ENCODE results near the gene RPAIN.
"Not testable (repeated sequence)": the region's sequence is repeated elsewhere in the genome, so short reads cannot be mapped to it uniquely, and the experiment has no call there.

The RPAIN gene

DNA sequence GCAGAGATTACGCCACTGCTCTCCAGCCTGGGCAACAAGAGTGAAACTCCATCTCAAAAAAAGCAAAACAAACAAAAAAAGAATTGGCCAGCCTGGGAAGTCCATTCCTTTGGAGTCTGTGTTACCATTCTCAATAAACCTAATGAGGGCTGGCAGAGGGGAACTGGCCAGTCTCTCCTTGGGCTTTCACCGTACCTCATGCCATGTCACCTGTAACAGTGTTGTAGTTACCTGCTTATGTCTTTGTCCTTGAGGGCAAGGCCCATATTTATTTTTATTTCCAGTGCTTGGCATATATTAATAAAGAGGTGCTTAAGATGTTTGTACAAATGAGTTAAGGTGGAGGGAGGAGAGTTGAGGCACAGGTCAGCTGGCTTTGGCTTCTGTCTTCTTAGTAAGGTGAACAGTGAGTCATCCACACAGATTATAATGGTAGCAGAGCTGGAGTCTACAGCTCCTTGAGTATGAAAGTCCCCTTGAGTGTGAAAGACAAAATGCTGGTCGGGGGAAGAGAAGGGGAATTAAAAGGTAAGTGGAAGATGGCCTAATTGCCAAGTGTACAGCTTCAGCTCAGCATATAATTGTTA, 10.5 kb downstream of the RPAIN start:
- no peak for DNase-seq

- not testable (repeated sequence) for DNase-seq
These were observed 11.3 kb downstream of the RPAIN start for GRCh38 chr17:5431234-5431633.

DNA sequence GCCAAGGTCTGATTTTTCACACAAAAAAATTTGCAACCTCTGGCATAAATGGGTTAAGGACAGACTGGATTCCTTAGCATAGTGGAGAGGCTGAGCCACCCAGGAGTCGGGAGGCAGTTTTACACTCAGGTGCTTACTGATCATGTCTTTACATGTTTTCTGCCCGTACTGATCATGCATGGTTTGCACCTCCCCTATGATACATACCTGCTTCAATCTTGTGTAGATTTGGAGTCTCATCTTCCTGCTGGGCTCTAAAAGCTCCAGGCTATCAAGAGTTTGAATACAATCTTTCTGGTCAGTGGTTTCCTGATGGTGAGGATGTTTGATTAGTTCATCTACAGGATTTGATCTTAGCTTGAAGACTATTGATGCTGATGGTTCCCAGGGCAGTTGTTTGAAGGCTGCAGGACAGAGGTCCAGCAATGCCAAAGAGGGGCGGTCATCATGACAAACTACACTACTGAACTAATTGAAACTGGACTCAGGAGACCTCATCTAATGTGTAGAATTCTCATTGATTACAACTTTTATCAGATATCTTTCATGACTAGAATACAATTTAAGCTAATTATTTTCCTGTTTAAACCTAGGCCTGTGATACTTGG, 12.1 kb downstream of the RPAIN start:
- no peak for DNase-seq

DNA sequence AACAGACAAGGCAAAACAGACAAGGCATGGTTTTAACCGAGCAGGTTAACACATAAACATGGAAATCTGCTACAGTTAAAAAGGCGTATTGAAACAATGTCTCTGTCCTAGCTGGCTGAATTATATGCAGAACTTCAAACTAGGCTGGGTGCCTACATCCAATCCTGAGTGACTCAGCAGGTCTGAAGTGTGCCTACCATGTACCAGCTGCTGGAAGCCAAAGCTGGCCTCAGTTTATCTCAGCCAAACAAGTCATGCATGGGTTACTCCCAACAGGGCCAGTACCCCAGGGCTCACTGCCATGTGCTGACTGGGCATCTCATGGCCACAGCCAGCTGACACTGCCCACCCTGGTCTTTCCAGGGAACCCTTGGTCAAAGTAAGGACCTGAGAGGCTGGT, 15.0 kb downstream of the RPAIN start:
- DNase-seq, result no peak

- not testable (repeated sequence) for DNase-seq
These were observed 15.9 kb downstream of the RPAIN start for GRCh38 chr17:5435781-5436315.

DNA sequence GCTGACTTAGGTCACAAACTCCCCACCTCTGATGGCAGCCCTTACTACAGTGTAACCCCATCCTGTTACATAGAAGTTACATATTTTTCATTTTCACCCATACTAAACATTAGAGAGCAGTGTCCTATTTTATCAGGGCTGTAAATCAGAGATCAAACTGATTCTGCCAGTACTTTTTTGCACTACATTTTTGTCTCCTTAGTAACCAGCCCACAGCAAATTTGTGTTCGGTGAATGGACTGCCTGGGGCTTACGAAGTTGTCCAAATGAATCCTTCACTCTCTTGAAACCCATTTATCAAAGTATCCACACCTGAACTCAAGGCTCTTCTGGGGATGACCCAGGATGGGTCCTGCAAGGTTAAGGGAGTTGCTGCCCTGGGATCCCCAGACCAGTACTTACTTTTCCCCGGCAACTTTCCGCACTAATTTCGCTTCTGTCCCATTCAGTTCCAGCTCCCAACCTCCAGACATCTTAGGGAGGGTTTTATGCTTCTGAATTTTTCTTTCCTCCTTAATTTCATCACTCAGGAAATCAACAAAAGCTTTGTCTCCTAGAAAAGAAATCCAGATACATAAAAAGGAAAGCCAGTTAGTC, 17.8 kb downstream of the RPAIN start:
- no peak for DNase-seq

GRCh38 chr17:5438716-5439445, 18.9 kb downstream of the RPAIN start, which contains the start of gene C1QBP:
Gene C1QBP, minus strand, starts transcription at chr17:5439155. Its CDS starts 82 bp downstream, at chr17:5439073.
- peak; percentile 75 for DNase-seq

DNA sequence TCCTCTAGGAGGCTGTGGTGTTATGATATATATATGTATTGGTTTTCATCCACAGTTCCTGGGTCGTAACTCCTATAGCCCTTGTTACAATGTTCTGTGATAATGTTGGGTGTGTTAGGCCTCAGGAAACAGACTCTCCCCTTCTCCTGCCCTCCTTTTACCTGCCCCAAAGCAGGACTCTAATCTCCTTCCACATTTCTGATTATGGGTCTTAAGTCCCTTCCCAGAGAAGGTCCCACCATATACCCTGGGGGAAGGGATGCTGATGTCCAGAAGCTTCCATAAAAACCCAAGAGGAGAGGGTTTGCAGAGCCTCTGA, 19.4 kb downstream of the RPAIN start:
- no peak for DNase-seq

GRCh38 chr17:5443728-5444127, 23.7 kb downstream of the RPAIN start:
- no peak for DNase-seq

GRCh38 chr17:5444209-5444608, 24.2 kb downstream of the RPAIN start:
- DNase-seq, result no peak

- no peak for DNase-seq
These were observed 26.8 kb downstream of the RPAIN start for GRCh38 chr17:5446786-5447185.

GRCh38 chr17:5464717-5465507, 44.9 kb downstream of the RPAIN start:
- no peak for DNase-seq

- DNase-seq, result no peak
These were observed 46.3 kb downstream of the RPAIN start for GRCh38 chr17:5466295-5466694.

- no peak for DNase-seq
These were observed 47.4 kb downstream of the RPAIN start for GRCh38 chr17:5467416-5467815.

DNA sequence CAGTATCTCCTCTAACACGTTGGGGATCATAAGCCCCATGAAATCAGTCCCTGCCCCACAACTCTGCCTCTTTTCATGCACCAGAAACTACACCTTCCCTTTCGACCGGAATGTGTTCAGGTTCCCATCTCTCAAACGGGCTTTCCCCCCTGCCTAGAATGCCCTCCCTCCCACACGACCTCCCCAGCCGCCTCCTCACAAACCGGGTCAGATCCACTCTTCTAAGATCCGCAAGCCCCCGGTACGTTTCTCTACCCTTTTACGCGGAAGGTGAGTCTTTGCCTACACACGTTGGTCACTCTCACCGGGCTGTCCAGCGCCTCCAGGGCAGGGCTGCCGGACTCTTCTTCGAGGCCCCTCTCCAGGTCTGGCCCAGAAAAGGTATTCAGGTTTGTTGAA, 48.1 kb downstream of the RPAIN start:
- DNase-seq, result no peak

- no peak for DNase-seq
These were observed 52.5 kb downstream of the RPAIN start for GRCh38 chr17:5472511-5472910.

GRCh38 chr17:5473906-5474305, 53.9 kb downstream of the RPAIN start:
- no peak for DNase-seq

- DNase-seq, result no peak
These were observed 59.0 kb downstream of the RPAIN start for GRCh38 chr17:5478992-5479391.

- no peak for DNase-seq
These were observed 61.0 kb downstream of the RPAIN start for GRCh38 chr17:5480962-5481361.

- DNase-seq, result no peak
These were observed 61.5 kb downstream of the RPAIN start for GRCh38 chr17:5481451-5481850.

Data from COR-L47 (cell line).